ENCODE data around the gene IFT88. TPM values are rescaled to one million over a fixed set of nuclear protein-coding genes. Genes with fewer than 3 reads are reported as not detected.

The IFT88 gene
- total RNA-seq, 1 experiment from 2014 or later, result 12.3 TPM

GRCh38 chr13:20590561-20590960, 23.6 kb downstream of the IFT88 start:
- ChIA-PET CTCF (no interaction called here), POLR2A (no interaction called here)
- no TSS peak for BruUV-seq (replicated peaks)
- DNase-seq (ENCODE audit: low read depth, low spot score), result no peak
- TF ChIP-seq POLR2AphosphoS5 (IDR thresholded peaks at IDR 0.05; ENCODE audit: low read depth, low read length), result no peak
- TF ChIP-seq TCF7L2 (IDR thresholded peaks at IDR 0.05; ENCODE audit: low read depth, low read length), result no peak
- TF ChIP-seq REST (IDR thresholded peaks at IDR 0.05; ENCODE audit: insufficient read depth in 1 of 2, low read depth in 2 of 2, low read length in 1 of 2), result no peak
- no peak for TF ChIP-seq SIN3A (IDR thresholded peaks at IDR 0.05; ENCODE audit: borderline replicate concordance, insufficient read depth, low read depth, low read length)
- no peak for TF ChIP-seq CTCF (IDR thresholded peaks at IDR 0.05)
- Histone ChIP-seq H3K4me1 (ENCODE audit: control insufficient read depth, insufficient read depth, low read length) (no peaks in the 10 kb centered on the region; the same call in 1 of the 2 replicates), H3K27me3 (ENCODE audit: control insufficient read depth, insufficient read depth, low read length) (no peaks in the 10 kb centered on the region), H3K36me3 (ENCODE audit: control insufficient read depth, insufficient read depth, low read length) (no peaks in the 10 kb centered on the region), H3K4me3 (ENCODE audit: low read depth in 2 of 2, low read length in 2 of 2) (no peak overlapping the region), H3K9me3 (ENCODE audit: control insufficient read depth, insufficient read depth, low read depth, low read length) (no peaks in the 10 kb centered on the region), H3K27ac (ENCODE audit: low read length) (no peak overlapping the region)
- intact Hi-C loops (cut with micrococcal nuclease; ENCODE audit: unreplicated experiment), result no loop called here
- ATAC-seq, result no peak
- in situ Hi-C loops (cut with HindIII; ENCODE audit: low pct_unique_long_range_greater_than_20kb, low sequenced_read_pairs), result no loop called here

GRCh38 chr13:20592606-20593005, 25.6 kb downstream of the IFT88 start:
- in situ Hi-C loops (cut with HindIII; ENCODE audit: low pct_unique_long_range_greater_than_20kb, low sequenced_read_pairs), result no loop called here
- no peaks in the 10 kb centered on the region for H3K36me3 ChIP-seq (ENCODE audit: control insufficient read depth, insufficient read depth, low read length)
- no peaks in the 10 kb centered on the region for H3K27me3 ChIP-seq (ENCODE audit: control insufficient read depth, insufficient read depth, low read length)
- H3K4me1 ChIP-seq (ENCODE audit: control insufficient read depth, insufficient read depth, low read length), result no peaks in the 10 kb centered on the region; the same call in 1 of the 2 replicates
- H3K9me3 ChIP-seq (ENCODE audit: control insufficient read depth, insufficient read depth, low read depth, low read length), result no peaks in the 10 kb centered on the region
- no peak for TF ChIP-seq REST (IDR thresholded peaks at IDR 0.05; ENCODE audit: insufficient read depth in 1 of 2, low read depth in 2 of 2, low read length in 1 of 2)
- no peak for TF ChIP-seq POLR2AphosphoS5 (IDR thresholded peaks at IDR 0.05; ENCODE audit: low read depth, low read length)
- no peak for TF ChIP-seq TCF7L2 (IDR thresholded peaks at IDR 0.05; ENCODE audit: low read depth, low read length)
- TF ChIP-seq CTCF (IDR thresholded peaks at IDR 0.05), result no peak
- no peak for TF ChIP-seq SIN3A (IDR thresholded peaks at IDR 0.05; ENCODE audit: borderline replicate concordance, insufficient read depth, low read depth, low read length)
- POLR2A ChIA-PET, result interaction anchor here (0.8 kb wide), 1 partner anchor 15 kb away, joined by 20 read pairs; no protein-coding TSS in a partner anchor
- ATAC-seq (no peak), DNase-seq (ENCODE audit: low read depth, low spot score) (no peak)
- intact Hi-C loops (cut with micrococcal nuclease; ENCODE audit: unreplicated experiment), result no loop called here
- CTCF ChIA-PET, result no interaction called here
- no peak overlapping the region for H3K4me3 ChIP-seq (ENCODE audit: low read depth in 2 of 2, low read length in 2 of 2)
- H3K27ac ChIP-seq (ENCODE audit: low read length), result no peak overlapping the region
- no TSS peak for BruUV-seq (replicated peaks)

Data from Panc1 (cell line).